Measurements from ENCODE around the gene ADCY2.

DNA sequence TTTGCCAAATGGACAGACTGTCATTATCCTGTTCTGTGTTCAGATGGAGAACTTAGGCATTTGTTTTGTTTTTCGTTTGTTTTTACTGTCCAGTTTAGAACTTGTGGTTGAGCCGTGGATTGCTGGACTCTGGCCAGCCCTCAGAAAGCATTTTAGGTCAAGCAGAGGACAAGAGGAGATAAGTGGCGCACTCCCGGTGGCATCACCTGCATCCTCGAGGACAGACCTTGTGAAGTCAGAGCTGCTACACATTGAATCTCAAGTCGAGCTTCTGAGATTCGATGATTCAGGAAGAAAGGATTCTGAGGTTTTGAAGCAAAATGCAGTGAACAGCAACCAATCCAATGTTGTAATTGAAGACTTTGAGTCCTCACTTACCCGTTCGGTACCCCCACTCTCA lies 481.9 kb downstream of the ADCY2 start:
- TF ChIP-seq CTCF (IDR thresholded peaks at IDR 0.05) (no peak), POLR2A (IDR thresholded peaks at IDR 0.05) (no peak)

Data from heart left ventricle (tissue), 13 donors.